ENCODE data around the gene ARSB. TPM values are rescaled to one million over a fixed set of nuclear protein-coding genes. Genes with fewer than 3 reads are reported as not detected.

ARSB gene
- total RNA-seq, 2 donors from 2014 or later = 28.1 TPM

- H3K4me1 ChIP-seq (ENCODE audit: control insufficient read depth, insufficient read depth, low read length) = no peaks in the 10 kb centered on the region
- 90 to 92% methylated on average over 2 of the region's 2 CpGs for WGBS, 2 experiments (ENCODE audit: insufficient coverage in 1 of 2, insufficient read length in 1 of 2)
- H3K4me3 ChIP-seq (ENCODE audit: low read length) = no peak overlapping the region
- H3K36me3 ChIP-seq (ENCODE audit: control insufficient read depth, insufficient read depth, low read length) = no peaks in the 10 kb centered on the region
- H3K9me3 Mint-ChIP-seq = peaks cover 18% of the 10 kb centered on the region
- H3K4me3 Mint-ChIP-seq = no peak overlapping the region
- peaks cover 18% of the 10 kb centered on the region for H3K36me3 Mint-ChIP-seq (ENCODE audit: low read depth)
- H3K27me3 Mint-ChIP-seq (ENCODE audit: insufficient read depth) = no peaks in the 10 kb centered on the region
- H3K27ac ChIP-seq (ENCODE audit: low read depth, low read length) = no peak overlapping the region
- H3K9ac ChIP-seq (ENCODE audit: extremely low read depth, low read length, poor library complexity, severe bottlenecking) = no peak overlapping the region
- H3K9me3 ChIP-seq (ENCODE audit: control insufficient read depth, low read length) = peaks cover 15% of the 10 kb centered on the region
- no peaks in the 10 kb centered on the region for H3K27me3 ChIP-seq (ENCODE audit: control insufficient read depth, insufficient read depth, low read length, poor library complexity, severe bottlenecking)
- H3K27ac Mint-ChIP-seq = no peak overlapping the region
- H3K4me1 Mint-ChIP-seq = peaks cover 7% of the 10 kb centered on the region
- TF ChIP-seq CTCF (conservative IDR thresholded peaks at IDR 0.05) = no peak
- DNase-seq = no peak
Observed at GRCh38 chr5:78803941-78804340, 181.2 kb downstream of the ARSB start.

GRCh38 chr5:78803353-78803752 lies 181.8 kb downstream of the ARSB start:
- peaks cover 18% of the 10 kb centered on the region for H3K9me3 Mint-ChIP-seq
- TF ChIP-seq CTCF (conservative IDR thresholded peaks at IDR 0.05) = no peak

GRCh38 chr5:78801413-78801812 lies 183.7 kb downstream of the ARSB start:
- DNase-seq = no peak
- peaks cover 18% of the 10 kb centered on the region for H3K9me3 Mint-ChIP-seq
- H3K36me3 Mint-ChIP-seq (ENCODE audit: low read depth) = peaks cover 23% of the 10 kb centered on the region
- peaks cover 19% of the 10 kb centered on the region for H3K4me1 Mint-ChIP-seq
- no peaks in the 10 kb centered on the region for H3K4me1 ChIP-seq (ENCODE audit: control insufficient read depth, insufficient read depth, low read length)
- no peak overlapping the region for H3K27ac Mint-ChIP-seq
- no peak overlapping the region for H3K4me3 Mint-ChIP-seq
- no peaks in the 10 kb centered on the region for H3K36me3 ChIP-seq (ENCODE audit: control insufficient read depth, insufficient read depth, low read length)
- H3K9ac ChIP-seq (ENCODE audit: extremely low read depth, low read length, poor library complexity, severe bottlenecking) = no peak overlapping the region
- TF ChIP-seq CTCF (conservative IDR thresholded peaks at IDR 0.05) = no peak
- H3K4me3 ChIP-seq (ENCODE audit: low read length) = no peak overlapping the region
- H3K27ac ChIP-seq (ENCODE audit: low read depth, low read length) = no peak overlapping the region
- WGBS, 2 experiments (ENCODE audit: insufficient coverage in 1 of 2, insufficient read length in 1 of 2) = 96 to 97% methylated on average over 5 to 8 of the region's 8 CpGs
- H3K27me3 Mint-ChIP-seq (ENCODE audit: insufficient read depth) = no peaks in the 10 kb centered on the region
- H3K9me3 ChIP-seq (ENCODE audit: control insufficient read depth, low read length) = peaks cover 15% of the 10 kb centered on the region
- no peaks in the 10 kb centered on the region for H3K27me3 ChIP-seq (ENCODE audit: control insufficient read depth, insufficient read depth, low read length, poor library complexity, severe bottlenecking)

More at GRCh38 chr5:78803353-78803752, 181.8 kb downstream of the ARSB start:
- no peak overlapping the region for H3K27ac Mint-ChIP-seq
- H3K36me3 ChIP-seq (ENCODE audit: control insufficient read depth, insufficient read depth, low read length) = no peaks in the 10 kb centered on the region
- no peak overlapping the region for H3K27ac ChIP-seq (ENCODE audit: low read depth, low read length)
- H3K4me3 Mint-ChIP-seq = no peak overlapping the region
- no peaks in the 10 kb centered on the region for H3K27me3 ChIP-seq (ENCODE audit: control insufficient read depth, insufficient read depth, low read length, poor library complexity, severe bottlenecking)
- H3K4me1 Mint-ChIP-seq = peaks cover 7% of the 10 kb centered on the region
- H3K36me3 Mint-ChIP-seq (ENCODE audit: low read depth) = peaks cover 18% of the 10 kb centered on the region
- WGBS, 2 experiments (ENCODE audit: insufficient coverage in 1 of 2, insufficient read length in 1 of 2) = 93 to 100% methylated on average over 2 to 6 of the region's 6 CpGs
- H3K4me1 ChIP-seq (ENCODE audit: control insufficient read depth, insufficient read depth, low read length) = no peaks in the 10 kb centered on the region
- H3K27me3 Mint-ChIP-seq (ENCODE audit: insufficient read depth) = no peaks in the 10 kb centered on the region
- no peak overlapping the region for H3K4me3 ChIP-seq (ENCODE audit: low read length)
- H3K9me3 ChIP-seq (ENCODE audit: control insufficient read depth, low read length) = peaks cover 15% of the 10 kb centered on the region
- no peak for DNase-seq
- H3K9ac ChIP-seq (ENCODE audit: extremely low read depth, low read length, poor library complexity, severe bottlenecking) = no peak overlapping the region

All from endodermal cell (in vitro differentiated cells).